ENCODE results near the gene ZNF616. TPM values are rescaled to one million over a fixed set of nuclear protein-coding genes. Genes with fewer than 3 reads are reported as not detected.
"Not testable (repeated sequence)": the region's sequence is repeated elsewhere in the genome, so short reads cannot be mapped to it uniquely, and the experiment has no call there.

ZNF616 gene
- total RNA-seq, 1 donor from 2014 or later, result 19.7 TPM

GRCh38 chr19:52110780-52111179, 29.0 kb downstream of the ZNF616 start:
- DNase-seq (ENCODE audit: low spot score), result no peak

- no peak for DNase-seq (ENCODE audit: low spot score)
Observed at GRCh38 chr19:52102782-52103181, 37.0 kb downstream of the ZNF616 start.

- no peak for DNase-seq (ENCODE audit: low spot score)
Observed at GRCh38 chr19:52101866-52102562, 37.7 kb downstream of the ZNF616 start.

GRCh38 chr19:52099497-52100138, 40.1 kb downstream of the ZNF616 start:
- no peak for DNase-seq (ENCODE audit: low spot score)

DNA sequence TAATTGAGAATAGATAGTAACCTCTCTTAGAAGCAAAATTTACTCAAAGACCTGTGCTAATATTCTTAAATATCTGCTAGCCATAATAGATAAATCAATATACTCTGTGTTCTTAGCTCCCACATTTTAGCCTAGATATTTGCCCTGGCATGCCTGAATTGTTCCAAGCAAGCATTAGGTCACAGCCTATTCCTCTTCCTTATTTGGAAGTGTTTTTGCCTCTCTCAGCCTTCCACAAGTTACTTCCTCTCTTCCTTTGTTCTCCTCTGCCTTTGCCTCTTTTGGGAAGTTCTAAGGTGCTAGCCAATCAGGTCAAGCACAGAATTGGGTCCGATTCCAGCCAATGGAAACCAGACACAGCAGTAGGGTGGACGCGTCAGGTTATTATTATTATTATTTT, 43.3 kb downstream of the ZNF616 start:
- DNase-seq (ENCODE audit: low spot score), result not testable (repeated sequence)

GRCh38 chr19:52095172-52096014, 44.3 kb downstream of the ZNF616 start, which contains the start of gene ZNF841:
Gene ZNF841 (minus strand): TSS chr19:52095765. CDS start chr19:52084801, 10,964 bp downstream.
- peak; percentile 94 for DNase-seq (ENCODE audit: low spot score)

DNA sequence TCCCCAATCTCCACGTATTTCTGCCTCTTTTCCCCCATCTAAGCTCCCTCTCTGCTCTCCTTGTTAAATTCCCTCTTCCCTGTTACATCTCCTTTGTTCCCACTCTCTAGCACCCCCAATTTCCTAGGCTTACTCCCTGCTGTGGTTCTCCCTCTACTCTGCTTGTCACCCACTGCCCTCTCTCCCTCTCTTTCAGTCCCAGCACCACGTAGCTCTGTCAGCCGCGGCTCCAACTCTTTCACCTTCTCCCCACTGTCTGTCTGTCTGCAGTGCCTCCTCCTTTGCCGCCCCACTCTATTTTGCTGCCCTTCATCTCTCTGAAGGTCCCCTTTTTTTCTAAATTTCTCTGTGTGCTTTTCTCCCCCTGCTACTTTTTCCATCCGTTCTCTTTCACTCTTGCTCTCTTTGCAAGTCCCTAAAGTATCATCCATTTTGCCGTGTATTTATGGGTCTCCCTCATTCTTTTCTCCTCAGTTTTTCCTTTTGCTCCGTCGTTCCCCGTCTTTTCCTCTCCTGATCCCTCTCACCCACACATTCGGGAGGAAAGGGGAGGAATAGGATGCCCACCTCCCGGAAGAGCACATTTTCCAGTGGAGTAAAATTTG, 45.1 kb downstream of the ZNF616 start:
- DNase-seq (ENCODE audit: low spot score), result no peak

DNA sequence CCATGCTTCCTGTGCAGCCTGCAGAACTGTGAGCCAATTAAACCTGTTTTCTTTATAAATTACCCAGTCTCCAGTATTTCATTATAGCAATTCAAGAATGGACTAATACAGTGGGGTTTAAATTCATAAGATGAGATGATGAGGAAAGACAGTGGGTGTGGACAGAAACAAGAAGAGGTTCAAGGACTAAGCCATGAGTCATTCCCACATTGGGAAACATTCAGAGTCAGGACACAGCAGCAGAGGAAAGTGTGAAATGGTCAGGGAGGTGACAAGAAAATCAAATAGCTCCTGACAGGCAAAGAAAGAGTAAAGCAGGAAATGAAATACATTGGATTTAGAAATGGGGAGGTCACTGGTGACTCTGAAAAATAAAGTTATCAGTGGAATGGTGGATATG, 53.3 kb downstream of the ZNF616 start:
- DNase-seq (ENCODE audit: low spot score), result no peak

- DNase-seq (ENCODE audit: low spot score), result no peak
Observed at GRCh38 chr19:52070496-52070895, 69.2 kb downstream of the ZNF616 start.

DNA sequence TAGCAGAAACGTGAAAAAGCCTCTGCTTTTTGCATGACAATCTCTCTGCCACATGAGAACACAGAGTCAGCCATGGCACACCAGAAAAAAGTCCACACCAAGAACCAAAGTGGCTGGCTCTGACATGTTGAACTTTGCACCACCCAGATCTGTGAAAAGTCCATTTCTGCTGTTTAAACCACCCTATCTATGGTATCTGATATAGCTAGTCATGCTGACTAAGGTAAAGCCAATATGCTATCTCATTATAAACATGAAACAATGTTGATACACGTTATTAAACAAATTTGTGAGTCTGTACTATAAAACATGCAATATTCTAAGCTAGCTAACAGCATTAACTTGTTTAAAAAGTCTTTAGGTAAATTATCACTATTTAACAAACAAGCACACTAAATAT, 70.1 kb downstream of the ZNF616 start:
- no peak for DNase-seq (ENCODE audit: low spot score)

DNA sequence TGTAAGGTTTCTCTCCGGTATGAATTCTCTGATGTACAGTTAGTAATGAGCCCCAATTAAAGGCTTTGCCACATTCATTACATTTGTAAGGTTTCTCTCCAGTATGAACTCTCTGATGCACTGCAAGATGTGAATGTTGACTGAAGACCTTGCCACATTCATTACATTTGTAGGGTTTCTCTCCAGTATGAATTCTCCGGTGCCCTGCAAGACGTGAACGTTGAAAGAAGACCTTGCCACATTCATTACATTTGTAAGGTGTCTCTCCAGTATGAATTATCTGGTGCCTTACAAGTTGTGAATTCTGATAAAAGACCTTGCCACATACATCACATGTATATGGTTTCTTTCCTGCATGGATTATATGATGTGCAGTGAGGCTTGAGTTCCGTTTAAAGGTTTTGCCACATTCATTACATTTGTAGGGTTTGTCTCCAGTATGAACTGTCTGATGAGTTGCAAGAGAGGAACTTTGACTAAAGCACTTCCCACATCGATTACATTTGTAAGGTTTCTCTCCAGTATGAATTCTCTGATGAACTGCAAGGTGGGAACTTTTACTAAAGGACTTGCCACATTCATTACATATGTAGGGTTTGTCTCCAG, 73.4 kb downstream of the ZNF616 start:
- DNase-seq (ENCODE audit: low spot score), result no peak

DNA sequence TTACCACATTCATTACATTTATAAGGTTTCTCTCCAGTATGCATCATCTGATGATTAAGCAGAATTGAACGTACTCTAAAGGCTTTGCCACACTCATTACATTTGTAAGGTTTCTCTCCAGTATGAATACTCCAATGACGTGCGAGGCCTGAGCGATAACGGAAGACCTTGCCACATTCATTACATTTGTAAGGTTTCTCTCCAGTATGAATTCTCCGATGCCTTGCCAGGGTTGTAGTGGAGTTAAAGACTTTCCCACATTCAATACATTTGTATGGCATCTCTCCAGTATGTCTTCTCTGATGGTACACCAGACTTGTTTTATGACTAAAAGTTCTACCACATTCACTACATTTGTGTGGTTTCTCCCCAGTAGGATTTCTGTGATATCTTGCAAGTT, 74.3 kb downstream of the ZNF616 start:
- no peak for DNase-seq (ENCODE audit: low spot score)

Other genes with a start within 250 kb of the ZNF616 start
- gene ZNF649, start 234.9 kb downstream of the ZNF616 start, total RNA-seq (ENCODE audit: insufficient read depth, low replicate concordance), result 10.8 TPM
- 11.8 TPM for gene ZNF613, start 212.5 kb downstream of the ZNF616 start, total RNA-seq (ENCODE audit: insufficient read depth, low replicate concordance)
- 13.2 TPM for gene ZNF350, start 153.1 kb downstream of the ZNF616 start, total RNA-seq (ENCODE audit: insufficient read depth, low replicate concordance)
- gene ZNF615, start 131.7 kb downstream of the ZNF616 start, total RNA-seq (ENCODE audit: insufficient read depth, low replicate concordance), result 18.1 TPM
- gene ZNF614, start 111.6 kb downstream of the ZNF616 start, total RNA-seq (ENCODE audit: insufficient read depth, low replicate concordance), result 12.0 TPM
- gene ZNF432, start 91.1 kb downstream of the ZNF616 start, total RNA-seq (ENCODE audit: insufficient read depth, low replicate concordance), result 15.6 TPM
- 58.5 TPM for gene ZNF841, start 44.2 kb downstream of the ZNF616 start, total RNA-seq (ENCODE audit: insufficient read depth, low replicate concordance)
- 11.6 TPM for gene ZNF836, start 31.7 kb upstream of the ZNF616 start, total RNA-seq (ENCODE audit: insufficient read depth, low replicate concordance)
- 39.5 TPM for gene PPP2R1A, start 50.1 kb upstream of the ZNF616 start, total RNA-seq (ENCODE audit: insufficient read depth, low replicate concordance)
- 25.3 TPM for gene ZNF766, start 129.6 kb upstream of the ZNF616 start, total RNA-seq (ENCODE audit: insufficient read depth, low replicate concordance)
- 12.3 TPM for gene ZNF480, start 157.2 kb upstream of the ZNF616 start, total RNA-seq (ENCODE audit: insufficient read depth, low replicate concordance)
- 9.9 TPM for gene ZNF610, start 196.3 kb upstream of the ZNF616 start, total RNA-seq (ENCODE audit: insufficient read depth, low replicate concordance)
- 52.2 TPM for gene ZNF880, start 230.0 kb upstream of the ZNF616 start, total RNA-seq (ENCODE audit: insufficient read depth, low replicate concordance)